A673 (cell line): Measurements from ENCODE around the gene BARX1. TPM values are rescaled to one million over a fixed set of nuclear protein-coding genes. Genes with fewer than 3 reads are reported as not detected.

ENCODE experiments used
- BruUV-seq: library from RNA; stranded (reverse); fragments of 400-500 nt; replicated peaks from 2 replicates; lab custom pipeline; 2021; lab: Mats Ljungman, UMichigan
- CTCF ChIA-PET: fragments of 300-600 bp; sonication (Branson Sonifier 250); formaldehyde crosslinking; loops from one replicate; lab custom pipeline; 2022; ENCODE audit warnings: antibody characterized with exemption; lab: Charles Lee
- POLR2A ChIA-PET: fragments of 300-600 bp; sonication (Branson Sonifier 250); formaldehyde crosslinking; loops from one replicate; lab custom pipeline; 2022; ENCODE audit warnings: antibody characterized with exemption; ENCODE audit not compliant: low non-redundant PET; lab: Charles Lee
- DNase-seq: peaks from one replicate; pipeline ENCODE4 v3.0.0-alpha.2; 2015; ENCODE audit warnings: low spot score
- H3K27ac ChIP-seq: fragments of 200-600 bp; sonication (generic); 2 replicates; pipeline ENCODE4 v1.5.1; 2016; ENCODE audit warnings: mixed run types, low read depth, mild to moderate bottlenecking, mixed read lengths, antibody characterized with exemption, low read length; ENCODE audit not compliant: poor library complexity, severe bottlenecking
- H3K27me3 ChIP-seq: fragments of 200-600 bp; sonication (generic); replicated peaks from 2 replicates; pipeline ENCODE4 v1.6.1; 2017; ENCODE audit warnings: mixed run types, low read depth, mild to moderate bottlenecking, mixed read lengths, antibody characterized with exemption, low read length; ENCODE audit not compliant: insufficient read depth, poor library complexity
- H3K36me3 ChIP-seq: fragments of 200-600 bp; sonication (generic); 2 replicates; pipeline ENCODE4 v1.6.1; 2016; ENCODE audit warnings: mixed run types, mild to moderate bottlenecking, mixed read lengths, antibody characterized with exemption, low read length; ENCODE audit not compliant: insufficient read depth, poor library complexity, severe bottlenecking
- H3K4me1 ChIP-seq: fragments of 200-600 bp; sonication (generic); 2 replicates; pipeline ENCODE4 v1.6.1; 2017; ENCODE audit warnings: mixed run types, mild to moderate bottlenecking, mixed read lengths, antibody characterized with exemption, low read length; ENCODE audit not compliant: insufficient read depth, poor library complexity, severe bottlenecking
- H3K4me3 ChIP-seq: fragments of 200-600 bp; sonication (generic); 2 replicates; pipeline ENCODE4 v1.5.1; 2016; ENCODE audit warnings: low read depth, mixed run types, mild to moderate bottlenecking, mixed read lengths, low read length; ENCODE audit not compliant: poor library complexity, severe bottlenecking
- H3K9me3 ChIP-seq: fragments of 200-600 bp; sonication (generic); 2 replicates; pipeline ENCODE4 v1.6.1; 2016; ENCODE audit warnings: mixed run types, low read depth, mild to moderate bottlenecking, mixed read lengths, antibody characterized with exemption, low read length; ENCODE audit not compliant: poor library complexity, severe bottlenecking
- EZH2 ChIP-seq: fragments of 200-600 bp; sonication (generic); IDR thresholded peaks from 2 replicates; pipeline ENCODE4 v1.6.1; 2017; ENCODE audit warnings: borderline replicate concordance, low read depth, mild to moderate bottlenecking, mixed read lengths, antibody characterized with exemption, low read length; ENCODE audit not compliant: poor library complexity, severe bottlenecking
- intact Hi-C: fragments of 100-400 bp; cut with micrococcal nuclease; formaldehyde crosslinking; loops from one replicate; pipeline ENCODE4 v1.10.0; 2022; ENCODE audit not compliant: unreplicated experiment
- total RNA-seq: library from RNA; stranded (reverse); gene quantifications from 2 replicates; pipeline ENCODE4 v1.2.3, GENCODE V29; 2021
- TF ChIP-seq, protein P1 (sequence below): fragments of 300-800, 200-600 bp; sonication (generic); conservative IDR thresholded peaks from 2 replicates; pipeline ENCODE4 v1.5.1; 2017; ENCODE audit warnings: low read depth, mild to moderate bottlenecking, antibody characterized with exemption, low read length, moderate library complexity, mixed read lengths

Gene BARX1
- total RNA-seq, 1 experiment from 2014 or later = 9.8 TPM

DNA sequence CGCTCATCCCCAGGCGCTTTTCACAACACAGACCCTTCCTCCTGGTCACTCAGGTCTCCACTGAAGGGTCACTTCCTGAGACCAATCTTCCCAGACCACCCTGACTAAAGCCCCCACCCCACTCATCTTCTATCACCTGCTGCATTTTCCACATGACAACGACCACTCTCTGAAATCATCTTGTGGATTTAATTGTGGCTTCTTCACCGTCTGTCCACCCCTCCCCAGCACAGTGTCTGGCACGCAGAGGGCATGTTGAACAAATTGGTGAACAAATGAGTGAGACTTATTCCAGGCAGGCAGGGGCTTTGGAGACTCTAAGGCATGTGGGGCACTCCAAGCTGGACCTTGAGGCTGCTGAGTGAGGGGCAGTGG lies 8.8 kb downstream of the BARX1 start:
- TF ChIP-seq EZH2 = peak; percentile 12
- TF ChIP-seq, protein P1, sequence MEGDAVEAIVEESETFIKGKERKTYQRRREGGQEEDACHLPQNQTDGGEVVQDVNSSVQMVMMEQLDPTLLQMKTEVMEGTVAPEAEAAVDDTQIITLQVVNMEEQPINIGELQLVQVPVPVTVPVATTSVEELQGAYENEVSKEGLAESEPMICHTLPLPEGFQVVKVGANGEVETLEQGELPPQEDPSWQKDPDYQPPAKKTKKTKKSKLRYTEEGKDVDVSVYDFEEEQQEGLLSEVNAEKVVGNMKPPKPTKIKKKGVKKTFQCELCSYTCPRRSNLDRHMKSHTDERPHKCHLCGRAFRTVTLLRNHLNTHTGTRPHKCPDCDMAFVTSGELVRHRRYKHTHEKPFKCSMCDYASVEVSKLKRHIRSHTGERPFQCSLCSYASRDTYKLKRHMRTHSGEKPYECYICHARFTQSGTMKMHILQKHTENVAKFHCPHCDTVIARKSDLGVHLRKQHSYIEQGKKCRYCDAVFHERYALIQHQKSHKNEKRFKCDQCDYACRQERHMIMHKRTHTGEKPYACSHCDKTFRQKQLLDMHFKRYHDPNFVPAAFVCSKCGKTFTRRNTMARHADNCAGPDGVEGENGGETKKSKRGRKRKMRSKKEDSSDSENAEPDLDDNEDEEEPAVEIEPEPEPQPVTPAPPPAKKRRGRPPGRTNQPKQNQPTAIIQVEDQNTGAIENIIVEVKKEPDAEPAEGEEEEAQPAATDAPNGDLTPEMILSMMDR = no peak
- no peak overlapping the region for H3K27ac ChIP-seq
- peak overlapping the region; percentile 43 for H3K4me3 ChIP-seq
- ChIA-PET POLR2A (no interaction called here), CTCF (no interaction called here)
- BruUV-seq = no TSS peak
- H3K9me3 ChIP-seq = no peaks in the 10 kb centered on the region
- no peak for DNase-seq
- H3K36me3 ChIP-seq = no peaks in the 10 kb centered on the region
- H3K27me3 ChIP-seq = peaks cover 69% of the 10 kb centered on the region
- intact Hi-C loops = no loop called here
- H3K4me1 ChIP-seq = no peaks in the 10 kb centered on the region

GRCh38 chr9:93945400-93946337 lies 9.5 kb downstream of the BARX1 start:
- Histone ChIP-seq H3K27me3 (peaks cover 62% of the 10 kb centered on the region), H3K27ac (no peak overlapping the region), H3K9me3 (no peaks in the 10 kb centered on the region), H3K4me3 (peak overlapping the region; percentile 43), H3K4me1 (no peaks in the 10 kb centered on the region), H3K36me3 (no peaks in the 10 kb centered on the region)
- ChIA-PET POLR2A (no interaction called here), CTCF (no interaction called here)
- TF ChIP-seq, protein P1 = no peak
- peak; percentile 82 for TF ChIP-seq EZH2
- no TSS peak for BruUV-seq
- DNase-seq = no peak
- intact Hi-C loops = no loop called here

DNA sequence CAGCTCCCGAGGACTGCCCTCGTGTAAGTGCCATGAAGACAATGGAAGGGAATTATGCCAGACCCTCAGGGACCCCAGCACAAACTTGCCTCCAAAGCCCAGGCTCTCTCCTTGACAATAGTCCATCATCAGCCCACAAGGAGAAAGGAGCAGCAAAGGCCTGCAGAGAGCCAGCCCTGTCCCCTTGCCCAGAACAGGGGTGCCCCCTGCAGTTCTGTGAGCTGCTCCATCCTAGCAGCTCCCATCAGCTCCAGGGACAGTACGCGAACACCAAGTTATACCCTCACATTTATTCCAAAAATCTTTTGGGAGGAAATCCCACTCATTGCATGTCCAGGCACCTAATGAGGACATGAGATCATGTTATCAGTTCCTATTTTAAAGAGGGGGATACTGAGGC lies 11.1 kb downstream of the BARX1 start:
- ChIA-PET POLR2A (no interaction called here), CTCF (interaction anchor here (0.5 kb wide), 1 partner anchor 547 kb away, joined by 4 read pairs; no protein-coding TSS in a partner anchor)
- Histone ChIP-seq H3K4me3 (no peak overlapping the region), H3K27ac (no peak overlapping the region), H3K36me3 (no peaks in the 10 kb centered on the region), H3K27me3 (peaks cover 48% of the 10 kb centered on the region), H3K9me3 (no peaks in the 10 kb centered on the region), H3K4me1 (no peaks in the 10 kb centered on the region)
- BruUV-seq = no TSS peak
- no peak for DNase-seq
- no peak for TF ChIP-seq EZH2
- TF ChIP-seq, protein P1 = no peak
- intact Hi-C loops = no loop called here
